ENCODE data around the gene RFX8.

Gene RFX8

DNA sequence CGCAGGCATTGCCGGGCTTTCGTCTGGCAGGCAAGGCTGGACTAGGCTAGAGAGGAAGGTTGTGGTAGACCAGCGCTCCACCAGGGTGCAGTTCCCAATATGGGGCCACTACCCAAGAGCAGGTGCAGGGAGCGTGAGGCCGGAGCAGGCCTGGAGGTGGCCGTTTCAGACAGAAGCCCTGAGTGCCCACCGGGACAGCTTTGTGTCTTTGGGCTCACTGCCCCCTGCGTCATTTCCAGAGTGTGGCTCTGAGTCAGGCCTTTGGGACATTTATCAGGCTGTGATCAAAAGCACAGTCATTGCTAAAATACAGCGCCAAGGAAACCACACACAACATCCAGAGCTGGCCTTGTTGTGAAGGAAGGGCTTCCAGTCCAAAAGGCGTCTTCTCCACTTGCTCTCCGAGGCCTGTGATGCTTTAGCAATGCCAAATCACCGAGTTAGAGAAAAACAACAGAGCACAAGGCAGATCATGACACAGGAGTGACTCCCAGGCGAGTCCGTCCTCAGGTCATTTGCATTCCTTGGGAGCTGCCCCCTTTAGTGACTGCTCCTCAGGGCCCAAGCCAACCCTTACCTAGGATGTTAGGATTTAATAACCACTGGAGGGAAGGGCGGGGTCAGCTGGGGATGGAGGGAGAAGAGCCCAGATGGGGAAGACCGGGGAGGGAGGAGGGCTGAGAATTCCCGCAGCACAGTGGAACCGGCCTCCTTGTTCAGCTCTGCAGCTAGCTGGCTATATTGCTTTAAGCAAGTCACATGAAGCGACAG, 42.3 kb downstream of the RFX8 start:
- DNase-seq (ENCODE audit: low read depth): no peak
- no peak overlapping the region for H3K4me3 ChIP-seq (ENCODE audit: low read depth, low read length)
- TF ChIP-seq, protein P1, sequence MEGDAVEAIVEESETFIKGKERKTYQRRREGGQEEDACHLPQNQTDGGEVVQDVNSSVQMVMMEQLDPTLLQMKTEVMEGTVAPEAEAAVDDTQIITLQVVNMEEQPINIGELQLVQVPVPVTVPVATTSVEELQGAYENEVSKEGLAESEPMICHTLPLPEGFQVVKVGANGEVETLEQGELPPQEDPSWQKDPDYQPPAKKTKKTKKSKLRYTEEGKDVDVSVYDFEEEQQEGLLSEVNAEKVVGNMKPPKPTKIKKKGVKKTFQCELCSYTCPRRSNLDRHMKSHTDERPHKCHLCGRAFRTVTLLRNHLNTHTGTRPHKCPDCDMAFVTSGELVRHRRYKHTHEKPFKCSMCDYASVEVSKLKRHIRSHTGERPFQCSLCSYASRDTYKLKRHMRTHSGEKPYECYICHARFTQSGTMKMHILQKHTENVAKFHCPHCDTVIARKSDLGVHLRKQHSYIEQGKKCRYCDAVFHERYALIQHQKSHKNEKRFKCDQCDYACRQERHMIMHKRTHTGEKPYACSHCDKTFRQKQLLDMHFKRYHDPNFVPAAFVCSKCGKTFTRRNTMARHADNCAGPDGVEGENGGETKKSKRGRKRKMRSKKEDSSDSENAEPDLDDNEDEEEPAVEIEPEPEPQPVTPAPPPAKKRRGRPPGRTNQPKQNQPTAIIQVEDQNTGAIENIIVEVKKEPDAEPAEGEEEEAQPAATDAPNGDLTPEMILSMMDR (IDR thresholded peaks at IDR 0.05; ENCODE audit: insufficient read depth, low read depth, low read length, missing control alignments): no peak

DNA sequence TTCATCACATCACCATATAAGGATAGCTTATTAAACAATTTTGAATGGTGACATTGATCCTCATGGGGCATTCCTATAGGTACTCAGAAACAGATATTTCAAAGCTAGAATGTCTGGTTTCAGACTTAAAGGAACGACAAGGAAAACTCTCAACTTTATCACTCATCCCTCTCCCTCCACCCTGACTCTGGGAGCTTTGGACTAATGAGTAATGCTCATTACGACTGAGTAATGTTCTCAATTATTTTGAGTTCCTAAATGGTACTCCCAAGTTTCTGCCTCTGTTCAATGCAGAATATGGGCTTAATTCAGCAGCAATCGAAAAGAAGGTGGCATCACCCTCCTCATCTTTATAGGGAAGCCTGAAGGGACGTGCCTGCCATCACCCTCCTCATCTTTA, 43.4 kb downstream of the RFX8 start:
- H3K4me3 ChIP-seq (ENCODE audit: low read depth, low read length): no peak overlapping the region
- TF ChIP-seq, protein P1 (IDR thresholded peaks at IDR 0.05; ENCODE audit: insufficient read depth, low read depth, low read length, missing control alignments): no peak
- no peak for DNase-seq (ENCODE audit: low read depth)

DNA sequence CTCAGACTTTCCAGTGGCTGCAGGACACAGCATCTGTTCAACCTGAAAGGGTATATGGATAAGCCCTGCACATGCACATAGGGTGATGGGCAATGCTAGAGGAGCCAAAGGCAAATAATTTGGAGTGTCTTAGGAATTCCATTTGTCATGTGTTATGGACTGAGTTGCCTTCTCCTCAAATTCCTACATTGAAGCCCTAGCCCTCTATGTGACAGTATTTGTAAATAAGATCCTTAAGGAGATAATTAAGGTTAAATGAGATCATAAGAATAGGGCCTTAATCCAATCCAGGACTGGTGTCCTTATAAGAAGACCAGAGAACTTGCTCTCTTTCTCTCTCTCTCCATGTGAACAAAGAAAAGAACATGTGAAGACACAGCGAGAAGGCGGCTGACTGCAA, 44.8 kb downstream of the RFX8 start:
- TF ChIP-seq, protein P1 (IDR thresholded peaks at IDR 0.05; ENCODE audit: insufficient read depth, low read depth, low read length, missing control alignments): no peak
- DNase-seq (ENCODE audit: low read depth): no peak
- no peak overlapping the region for H3K4me3 ChIP-seq (ENCODE audit: low read depth, low read length)

DNA sequence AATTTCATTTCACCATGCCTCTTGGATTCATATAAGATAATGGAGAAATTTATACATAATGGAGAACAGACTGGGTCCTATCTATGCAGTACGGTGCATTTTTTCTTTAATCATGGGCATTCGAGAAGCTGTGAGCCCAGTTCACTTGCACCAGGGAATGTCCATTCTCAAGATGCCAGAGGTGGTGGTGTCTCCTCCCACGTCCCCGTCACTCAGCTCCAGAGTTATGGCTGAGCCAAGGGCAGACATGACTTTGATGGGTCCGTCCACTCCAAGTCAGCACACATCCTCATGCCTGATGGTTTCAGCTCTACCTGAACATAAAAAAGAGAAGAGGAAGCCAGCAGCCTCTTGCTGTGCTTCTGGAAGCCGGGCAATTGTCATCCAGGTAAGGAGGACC, 45.5 kb downstream of the RFX8 start:
- TF ChIP-seq, protein P1 (IDR thresholded peaks at IDR 0.05; ENCODE audit: insufficient read depth, low read depth, low read length, missing control alignments): no peak
- no peak overlapping the region for H3K4me3 ChIP-seq (ENCODE audit: low read depth, low read length)
- DNase-seq (ENCODE audit: low read depth): no peak

DNA sequence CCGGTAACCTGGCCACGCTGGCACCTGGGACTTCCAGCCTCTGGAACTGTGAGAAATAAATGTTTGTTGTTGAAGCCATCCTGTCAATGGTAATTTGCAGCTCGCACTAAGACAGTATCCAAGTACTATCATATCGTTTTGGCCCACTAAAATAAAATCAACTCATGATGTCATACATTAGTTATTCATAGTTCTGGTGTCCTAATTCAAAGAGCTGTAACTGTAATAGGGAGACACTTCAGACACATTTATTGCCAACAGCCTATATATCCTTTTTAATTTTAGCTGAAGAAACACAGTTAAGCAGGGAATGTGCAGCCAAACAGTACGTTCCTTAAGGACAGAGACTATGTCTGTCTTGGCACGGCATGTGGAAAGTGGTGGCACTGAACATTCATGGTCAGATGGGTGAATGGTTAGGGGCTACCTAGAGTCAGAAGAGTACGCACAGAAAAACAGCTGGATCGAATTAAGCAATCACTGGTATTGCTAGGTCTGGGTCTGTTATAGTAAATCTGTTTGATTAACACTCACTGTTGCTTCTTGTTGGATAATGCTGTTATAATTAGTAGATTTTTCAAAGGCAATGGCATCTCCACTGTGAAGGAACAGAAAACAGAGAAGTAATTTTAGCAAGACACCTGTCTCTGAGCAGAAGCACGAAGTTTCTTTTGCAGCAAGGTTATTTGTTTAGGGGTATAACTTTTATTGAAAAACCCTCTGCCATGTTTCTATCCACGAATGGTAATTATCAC, 46.3 kb downstream of the RFX8 start:
- DNase-seq (ENCODE audit: low read depth): no peak
- no peak overlapping the region for H3K4me3 ChIP-seq (ENCODE audit: low read depth, low read length)
- TF ChIP-seq, protein P1 (IDR thresholded peaks at IDR 0.05; ENCODE audit: insufficient read depth, low read depth, low read length, missing control alignments): no peak

DNA sequence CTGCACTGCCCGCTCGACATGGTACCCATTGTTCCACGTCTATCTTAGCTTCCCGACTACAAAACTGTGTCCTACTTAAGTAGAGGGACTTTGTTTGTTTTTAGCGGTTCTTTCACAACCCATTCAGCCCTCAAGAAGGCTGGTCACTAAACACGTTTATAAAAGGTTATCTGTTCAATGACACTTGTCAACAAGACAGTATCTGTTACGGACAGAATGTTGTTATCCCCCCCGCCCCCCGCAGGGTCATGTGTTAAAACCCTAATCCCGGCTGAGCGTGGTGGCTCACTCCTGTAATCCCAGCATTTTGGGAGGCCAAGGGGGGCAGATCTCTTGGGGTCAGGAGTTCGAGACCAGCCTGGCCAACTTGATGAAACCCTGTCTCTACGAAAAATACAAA, 47.2 kb downstream of the RFX8 start:
- TF ChIP-seq, protein P1 (IDR thresholded peaks at IDR 0.05; ENCODE audit: insufficient read depth, low read depth, low read length, missing control alignments): no peak
- DNase-seq (ENCODE audit: low read depth): no peak
- no peak overlapping the region for H3K4me3 ChIP-seq (ENCODE audit: low read depth, low read length)

Measured in GM12865 (cell line).